Caco-2 (cell line): ENCODE measurements around the gene ENO2. TPM values are rescaled to one million over a fixed set of nuclear protein-coding genes. Genes with fewer than 3 reads are reported as not detected.

ENCODE experiments used
- BruUV-seq: library from RNA; stranded (reverse); fragments of 400-500 nt; replicated peaks from 2 replicates; lab custom pipeline; 2021; lab: Mats Ljungman, UMichigan
- CTCF ChIA-PET: fragments of 300-600 bp; sonication (Branson Sonifier 250); formaldehyde crosslinking; loops from one replicate; lab custom pipeline; 2022; ENCODE audit warnings: antibody characterized with exemption; lab: Charles Lee
- POLR2A ChIA-PET: fragments of 300-600 bp; sonication (Branson Sonifier 250); formaldehyde crosslinking; loops from one replicate; lab custom pipeline; 2022; ENCODE audit warnings: antibody characterized with exemption; lab: Charles Lee
- DNase-seq, 2 experiments: peaks; one replicate each; pipeline versions ENCODE4 v3.0.0 to v3.0.0-alpha.2; 2020 to 2022
- H3K27me3 ChIP-seq: replicated peaks from 2 replicates; pipeline ENCODE4 v1.6.0; 2011; ENCODE audit warnings: low read length; ENCODE audit not compliant: control insufficient read depth, insufficient read depth
- H3K36me3 ChIP-seq: 2 replicates; pipeline ENCODE4 v1.5.1; 2011; ENCODE audit warnings: low read length; ENCODE audit not compliant: control insufficient read depth, insufficient read depth
- H3K4me1 ChIP-seq: fragments of 250-450 bp; sonication (Bioruptor Pico); 2 replicates; pipeline ENCODE4 v1.5.1; 2020; ENCODE audit warnings: mild to moderate bottlenecking
- H3K4me3 ChIP-seq: 2 replicates; pipeline ENCODE4 v1.5.1; 2011; ENCODE audit warnings: low read depth, mild to moderate bottlenecking, control low read depth, low read length
- H3K9me3 ChIP-seq: fragments of 250-450 bp; sonication (Bioruptor Pico); 2 replicates; pipeline ENCODE4 v1.5.1; 2020; ENCODE audit warnings: mild to moderate bottlenecking, moderate library complexity
- H3K27ac Mint-ChIP-seq: one replicate; pipeline ENCODE4 v1.8.0; 2022; ENCODE audit warnings: mixed read lengths; ENCODE audit not compliant: unreplicated experiment
- H3K27me3 Mint-ChIP-seq: one replicate; pipeline ENCODE4 v1.8.0; 2022; ENCODE audit warnings: mixed read lengths; ENCODE audit not compliant: insufficient read depth, unreplicated experiment
- H3K36me3 Mint-ChIP-seq: one replicate; pipeline ENCODE4 v1.8.0; 2022; ENCODE audit warnings: mild to moderate bottlenecking, mixed read lengths; ENCODE audit not compliant: insufficient read depth, unreplicated experiment
- H3K4me1 Mint-ChIP-seq: one replicate; pipeline ENCODE4 v1.8.0; 2022; ENCODE audit warnings: low read depth, mixed read lengths; ENCODE audit not compliant: unreplicated experiment
- H3K4me3 Mint-ChIP-seq: one replicate; pipeline ENCODE4 v1.8.0; 2022; ENCODE audit warnings: mild to moderate bottlenecking, moderate library complexity, mixed read lengths; ENCODE audit not compliant: unreplicated experiment
- H3K9me3 Mint-ChIP-seq: one replicate; pipeline ENCODE4 v1.8.0; 2022; ENCODE audit warnings: mixed read lengths; ENCODE audit not compliant: unreplicated experiment
- intact Hi-C: fragments of 100-400 bp; cut with micrococcal nuclease; formaldehyde crosslinking; loops from one replicate; pipeline ENCODE4 v1.10.0; 2022; ENCODE audit not compliant: unreplicated experiment
- total RNA-seq: library from RNA; stranded (reverse); gene quantifications from 2 replicates; pipeline ENCODE4 v1.2.3, GENCODE V29; 2022
- TF ChIP-seq, protein P1 (sequence below), 2 experiments: fragments of 200-600 bp in 1 of 2; IDR thresholded peaks; 1 replicate in 1 of 2; 2 replicates in 1 of 2; pipeline versions ENCODE4 v1.5.1 to v1.8.0; 2011 to 2022; ENCODE audit warnings: antibody characterized with exemption in 1 of 2, control low read depth in 1 of 2, inconsistent platforms in 1 of 2, low read depth in 1 of 2, low read length in 1 of 2, mild to moderate bottlenecking in 1 of 2, moderate library complexity in 1 of 2; ENCODE audit not compliant: insufficient read depth in 1 of 2, severe bottlenecking in 1 of 2, unreplicated experiment in 1 of 2

ENO2 gene
- total RNA-seq, 1 experiment from 2014 or later, result 23.2 TPM

DNA sequence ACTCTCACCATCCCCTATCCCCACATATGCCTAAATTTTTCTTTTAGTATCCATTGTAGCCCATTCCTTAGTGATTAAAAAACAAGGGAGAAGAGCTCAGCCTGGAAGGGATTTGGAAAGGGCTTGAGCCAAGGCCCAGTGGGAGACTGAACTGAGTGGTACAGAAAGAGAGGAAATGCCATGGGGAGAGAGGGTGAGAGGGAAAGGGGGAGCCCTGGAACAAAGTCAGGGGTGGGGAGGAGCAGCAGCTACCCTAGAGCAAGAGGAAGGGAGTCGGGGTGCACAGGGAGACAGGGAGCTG, 10.8 kb downstream of the ENO2 start:
- DNase-seq, result no peak
- H3K27me3 ChIP-seq, result no peaks in the 10 kb centered on the region
- H3K4me3 ChIP-seq, result no peak overlapping the region
- no peaks in the 10 kb centered on the region for H3K9me3 Mint-ChIP-seq
- ChIA-PET CTCF (interaction anchor here (0.6 to 5.7 kb wide), 14 partner anchors 12 to 188 kb away, joined by 3 to 56 read pairs (median 4); partner anchors contain the start of genes C12orf57, GPR162 and RNU7-1), POLR2A (interaction anchor here (0.5 to 2.9 kb wide), 5 partner anchors 12 to 437 kb away, joined by 3 to 22 read pairs (median 8); partner anchors contain the start of genes C12orf57 and RNU7-1)
- H3K4me1 Mint-ChIP-seq, result peaks cover 50% of the 10 kb centered on the region
- TF ChIP-seq, protein P1, sequence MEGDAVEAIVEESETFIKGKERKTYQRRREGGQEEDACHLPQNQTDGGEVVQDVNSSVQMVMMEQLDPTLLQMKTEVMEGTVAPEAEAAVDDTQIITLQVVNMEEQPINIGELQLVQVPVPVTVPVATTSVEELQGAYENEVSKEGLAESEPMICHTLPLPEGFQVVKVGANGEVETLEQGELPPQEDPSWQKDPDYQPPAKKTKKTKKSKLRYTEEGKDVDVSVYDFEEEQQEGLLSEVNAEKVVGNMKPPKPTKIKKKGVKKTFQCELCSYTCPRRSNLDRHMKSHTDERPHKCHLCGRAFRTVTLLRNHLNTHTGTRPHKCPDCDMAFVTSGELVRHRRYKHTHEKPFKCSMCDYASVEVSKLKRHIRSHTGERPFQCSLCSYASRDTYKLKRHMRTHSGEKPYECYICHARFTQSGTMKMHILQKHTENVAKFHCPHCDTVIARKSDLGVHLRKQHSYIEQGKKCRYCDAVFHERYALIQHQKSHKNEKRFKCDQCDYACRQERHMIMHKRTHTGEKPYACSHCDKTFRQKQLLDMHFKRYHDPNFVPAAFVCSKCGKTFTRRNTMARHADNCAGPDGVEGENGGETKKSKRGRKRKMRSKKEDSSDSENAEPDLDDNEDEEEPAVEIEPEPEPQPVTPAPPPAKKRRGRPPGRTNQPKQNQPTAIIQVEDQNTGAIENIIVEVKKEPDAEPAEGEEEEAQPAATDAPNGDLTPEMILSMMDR (IDR thresholded peaks at IDR 0.05; ENCODE audit: insufficient read depth in 1 of 2, low read depth in 1 of 2, low read length in 1 of 2, severe bottlenecking in 1 of 2, unreplicated experiment in 1 of 2), result no peak
- H3K36me3 ChIP-seq, result no peaks in the 10 kb centered on the region
- peak overlapping the region; percentile 71 for H3K4me3 Mint-ChIP-seq
- H3K27ac Mint-ChIP-seq, result peak overlapping the region; percentile 20
- intact Hi-C loops, result loop anchor here (2.0 kb wide), 1 partner anchor 56 kb away; no protein-coding TSS in a partner anchor
- no TSS peak for BruUV-seq
- peaks cover 13% of the 10 kb centered on the region for H3K36me3 Mint-ChIP-seq
- H3K9me3 ChIP-seq, result no peaks in the 10 kb centered on the region
- H3K4me1 ChIP-seq, result peaks cover 37% of the 10 kb centered on the region
- H3K27me3 Mint-ChIP-seq, result no peaks in the 10 kb centered on the region

DNA sequence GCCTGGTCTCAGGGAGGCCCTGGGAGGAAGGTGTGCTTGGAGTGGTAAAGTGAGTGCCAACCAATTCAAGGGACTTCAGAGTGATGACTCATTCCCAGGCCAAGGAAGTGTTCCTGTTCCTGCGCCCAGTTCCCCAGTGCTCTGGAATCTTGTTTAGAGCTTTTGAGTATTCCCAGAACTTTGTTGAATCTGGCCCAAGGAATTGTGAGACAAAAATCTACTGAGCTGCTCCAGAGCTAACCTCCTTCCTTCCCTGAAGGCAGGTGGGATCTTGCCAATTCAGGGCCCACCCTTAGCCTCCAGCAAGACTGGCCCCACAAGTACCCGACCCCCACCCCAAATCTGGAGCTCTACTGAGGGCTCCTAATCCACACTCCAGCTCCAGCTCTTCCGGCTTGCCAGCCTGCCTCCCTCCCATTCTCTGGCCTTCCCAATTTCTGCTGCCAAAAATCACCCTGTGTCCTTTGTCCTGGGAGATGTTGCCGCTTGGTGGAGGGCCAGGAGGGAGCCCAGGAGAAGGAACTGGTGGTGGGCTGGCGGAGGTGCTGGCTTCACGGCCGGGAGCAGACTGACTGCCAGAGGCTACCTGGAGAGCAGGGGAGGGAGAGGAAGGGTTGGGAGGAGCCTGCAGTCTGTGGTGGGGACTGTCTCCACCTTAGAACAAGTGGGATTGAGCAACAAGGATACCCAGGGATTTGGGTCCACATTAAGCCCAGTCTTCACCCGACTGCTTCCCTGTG, 11.3 kb downstream of the ENO2 start:
- Mint-ChIP-seq H3K4me1 (peaks cover 55% of the 10 kb centered on the region), H3K36me3 (peaks cover 13% of the 10 kb centered on the region), H3K27ac (no peak overlapping the region), H3K4me3 (peak overlapping the region; percentile 71), H3K9me3 (no peaks in the 10 kb centered on the region), H3K27me3 (no peaks in the 10 kb centered on the region)
- intact Hi-C loops, result loop anchor here (2.0 kb wide), 1 partner anchor 57 kb away; no protein-coding TSS in a partner anchor
- TF ChIP-seq, protein P1 (IDR thresholded peaks at IDR 0.05; ENCODE audit: insufficient read depth in 1 of 2, low read depth in 1 of 2, low read length in 1 of 2, severe bottlenecking in 1 of 2, unreplicated experiment in 1 of 2), result no peak
- BruUV-seq, result no TSS peak
- no peaks in the 10 kb centered on the region for H3K36me3 ChIP-seq
- CTCF ChIA-PET, result interaction anchor here (0.6 to 5.7 kb wide), 14 partner anchors 13 to 202 kb away, joined by 3 to 56 read pairs (median 4); partner anchors contain the start of genes C12orf57, COPS7A, GPR162 and RNU7-1
- H3K4me1 ChIP-seq, result peaks cover 40% of the 10 kb centered on the region
- no peaks in the 10 kb centered on the region for H3K27me3 ChIP-seq
- no peaks in the 10 kb centered on the region for H3K9me3 ChIP-seq
- DNase-seq, result peak in 1 of 2 experiments; percentile 45
- POLR2A ChIA-PET, result interaction anchor here (0.5 to 2.9 kb wide), 6 partner anchors 12 to 437 kb away, joined by 3 to 22 read pairs (median 7); partner anchors contain the start of genes C12orf57 and RNU7-1
- no peak overlapping the region for H3K4me3 ChIP-seq

DNA sequence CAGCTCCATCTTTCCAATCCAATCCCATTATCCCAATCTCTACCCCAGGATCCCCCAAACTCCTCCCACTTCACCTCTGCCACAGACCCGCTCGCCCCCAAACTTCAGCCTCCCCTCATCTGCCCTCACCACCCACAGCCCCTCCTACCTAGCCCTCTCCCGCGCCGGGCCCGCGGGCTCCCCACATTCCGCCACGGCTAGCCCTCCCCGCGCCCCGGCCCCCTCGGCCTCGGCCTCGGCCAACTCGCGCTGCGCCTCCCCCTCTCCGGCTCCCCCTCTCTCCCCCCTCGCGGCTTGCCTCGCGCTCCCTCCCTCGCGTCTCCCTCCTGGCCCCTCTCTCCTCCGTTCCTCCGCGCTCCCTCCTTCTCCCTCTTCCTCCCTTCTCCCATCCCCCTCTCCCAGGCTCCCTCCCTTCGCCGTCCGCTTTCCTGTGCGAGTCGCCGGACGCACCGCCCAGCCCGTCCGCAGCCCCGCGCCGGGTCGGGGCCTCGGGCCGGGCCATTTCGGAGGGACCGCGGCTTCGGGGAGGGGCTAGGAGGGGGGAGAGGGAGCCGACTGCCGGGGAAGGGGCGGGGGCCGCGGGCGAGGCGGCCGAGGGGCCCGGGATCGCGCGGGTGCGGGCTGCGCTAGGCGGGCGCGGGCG, 13.1 kb downstream of the ENO2 start, which contains the start of gene ATN1:
ATN1 (plus strand) TSS at position 581 of the 643 bp plus-strand sequence. CDS start 6,043 bp downstream, outside the sequence.
- no peaks in the 10 kb centered on the region for H3K9me3 Mint-ChIP-seq
- H3K27me3 ChIP-seq, result no peaks in the 10 kb centered on the region
- peak; percentile 85 to 87 for DNase-seq
- intact Hi-C loops, result no loop called here
- no peaks in the 10 kb centered on the region for H3K27me3 Mint-ChIP-seq
- H3K4me1 Mint-ChIP-seq, result peaks cover 66% of the 10 kb centered on the region
- ChIA-PET CTCF (interaction anchor here (0.6 to 5.7 kb wide), 3 partner anchors 11 to 60 kb away, joined by 4 to 56 read pairs (median 8); partner anchors contain the start of gene SPSB2), POLR2A (interaction anchor here (0.6 to 2.9 kb wide), 7 partner anchors 10 to 135 kb away, joined by 3 to 22 read pairs (median 12); partner anchors contain the start of genes C12orf57 and RNU7-1)
- TF ChIP-seq, protein P1 (IDR thresholded peaks at IDR 0.05; ENCODE audit: insufficient read depth in 1 of 2, low read depth in 1 of 2, low read length in 1 of 2, severe bottlenecking in 1 of 2, unreplicated experiment in 1 of 2), result no peak
- H3K9me3 ChIP-seq, result no peaks in the 10 kb centered on the region
- peak within 1 kb of the TSS; percentile 76 for H3K27ac Mint-ChIP-seq
- H3K36me3 Mint-ChIP-seq, result peaks cover 22% of the 10 kb centered on the region
- H3K4me3 Mint-ChIP-seq, result peak within 1 kb of the TSS; percentile 85
- H3K4me3 ChIP-seq, result peak within 1 kb of the TSS; percentile 91
- H3K36me3 ChIP-seq, result peaks cover 2% of the 10 kb centered on the region; the same call in 1 of the 2 replicates
- no TSS peak for BruUV-seq
- H3K4me1 ChIP-seq, result peaks cover 43% of the 10 kb centered on the region
